Epithelial cell of proximal tubule (primary cell): ENCODE results near the gene C3orf20. TPM values are rescaled to one million over a fixed set of nuclear protein-coding genes. Genes with fewer than 3 reads are reported as not detected.

Experiments
- DNase-seq: peaks from one replicate; pipeline ENCODE4 v3.0.0-alpha.2; 2011; ENCODE audit warnings: low read depth
- H3K4me3 ChIP-seq: 2 replicates; pipeline ENCODE4 v1.5.1; 2011; ENCODE audit warnings: low read depth, mild to moderate bottlenecking, low read length
- total RNA-seq: library from RNA; depleted of rRNA; stranded (reverse); fragments of >200 nt; gene quantifications from 2 replicates; pipeline ENCODE4 v1.2.3, GENCODE V29; 2015
- TF ChIP-seq, protein P1 (sequence below): conservative IDR thresholded peaks from 2 replicates; pipeline ENCODE4 v1.5.1; 2012; ENCODE audit warnings: low read depth, mild to moderate bottlenecking, low read length

C3orf20 gene
- not detected in 2 replicates for total RNA-seq

DNA sequence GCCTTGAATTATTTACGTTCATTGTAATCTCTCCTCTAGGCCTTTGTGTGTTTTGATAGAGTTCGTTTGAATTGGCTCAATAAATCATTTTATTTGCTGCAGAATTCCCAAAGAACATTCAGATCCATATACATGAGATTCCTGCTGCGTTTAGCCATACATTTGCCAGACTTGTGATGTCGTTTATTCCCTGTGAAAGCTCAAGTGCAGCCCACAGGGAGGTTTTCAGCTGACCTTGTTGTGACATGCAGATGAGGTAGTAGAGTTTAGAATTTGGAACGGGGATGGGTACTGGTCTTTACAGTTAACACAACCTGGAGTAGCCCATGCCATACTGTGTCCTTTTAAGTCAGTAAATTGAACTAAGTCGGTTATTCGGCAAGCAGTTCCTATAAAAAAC is at the start of gene C3orf20:
Gene C3orf20, plus strand, starts transcription at position 301 of the 400 bp plus-strand sequence. CDS start 7,573 bp downstream, outside the sequence.
- TF ChIP-seq, protein P1, sequence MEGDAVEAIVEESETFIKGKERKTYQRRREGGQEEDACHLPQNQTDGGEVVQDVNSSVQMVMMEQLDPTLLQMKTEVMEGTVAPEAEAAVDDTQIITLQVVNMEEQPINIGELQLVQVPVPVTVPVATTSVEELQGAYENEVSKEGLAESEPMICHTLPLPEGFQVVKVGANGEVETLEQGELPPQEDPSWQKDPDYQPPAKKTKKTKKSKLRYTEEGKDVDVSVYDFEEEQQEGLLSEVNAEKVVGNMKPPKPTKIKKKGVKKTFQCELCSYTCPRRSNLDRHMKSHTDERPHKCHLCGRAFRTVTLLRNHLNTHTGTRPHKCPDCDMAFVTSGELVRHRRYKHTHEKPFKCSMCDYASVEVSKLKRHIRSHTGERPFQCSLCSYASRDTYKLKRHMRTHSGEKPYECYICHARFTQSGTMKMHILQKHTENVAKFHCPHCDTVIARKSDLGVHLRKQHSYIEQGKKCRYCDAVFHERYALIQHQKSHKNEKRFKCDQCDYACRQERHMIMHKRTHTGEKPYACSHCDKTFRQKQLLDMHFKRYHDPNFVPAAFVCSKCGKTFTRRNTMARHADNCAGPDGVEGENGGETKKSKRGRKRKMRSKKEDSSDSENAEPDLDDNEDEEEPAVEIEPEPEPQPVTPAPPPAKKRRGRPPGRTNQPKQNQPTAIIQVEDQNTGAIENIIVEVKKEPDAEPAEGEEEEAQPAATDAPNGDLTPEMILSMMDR, result no peak
- DNase-seq, result no peak

DNA sequence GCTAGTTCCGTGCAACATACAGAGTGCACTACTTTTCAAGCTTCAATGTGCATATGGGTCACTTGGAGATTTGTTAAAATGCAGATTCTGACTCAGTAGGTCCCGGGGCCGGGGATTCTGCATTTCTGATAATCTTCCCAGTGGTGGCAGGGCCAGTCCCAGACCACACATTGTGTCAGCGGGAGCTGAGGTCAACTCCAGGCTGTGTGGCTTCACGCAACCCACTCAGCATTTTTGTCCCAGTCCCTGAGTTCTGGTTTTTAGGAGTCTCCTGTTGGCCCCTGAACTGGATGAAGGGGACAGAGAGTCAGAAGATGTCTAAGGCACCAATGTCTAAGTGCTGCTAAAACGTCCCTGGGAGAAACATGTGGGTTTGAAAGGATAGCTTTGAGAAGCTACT is 49.5 kb upstream of the C3orf20 start:
- H3K4me3 ChIP-seq, result no peak overlapping the region
- no peak for DNase-seq
- TF ChIP-seq, protein P1, result no peak

More for the DNA sequence above, at the start of gene C3orf20:
- no peak within 1 kb of the TSS for H3K4me3 ChIP-seq

DNA sequence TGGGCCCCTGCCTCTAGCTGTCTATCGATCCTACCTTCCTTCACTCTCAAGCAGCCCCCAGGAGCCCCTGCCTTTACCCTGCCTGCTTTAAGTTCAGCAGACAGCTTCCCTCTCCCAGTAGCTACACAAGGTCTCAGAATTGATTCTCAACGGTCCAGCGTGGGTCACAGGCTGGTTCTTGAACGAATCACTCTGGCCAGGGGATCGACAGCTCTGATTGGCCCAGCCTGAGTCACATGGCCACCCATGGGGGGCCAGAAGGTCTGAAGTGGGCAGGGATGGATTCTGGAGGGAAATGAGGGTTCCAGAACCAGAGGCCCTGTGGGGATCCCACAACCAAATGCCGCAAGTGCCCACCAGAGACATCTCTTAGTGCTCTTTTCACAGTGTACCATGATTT is 47.1 kb upstream of the C3orf20 start:
- TF ChIP-seq, protein P1, result no peak
- H3K4me3 ChIP-seq, result no peak overlapping the region
- DNase-seq, result no peak

DNA sequence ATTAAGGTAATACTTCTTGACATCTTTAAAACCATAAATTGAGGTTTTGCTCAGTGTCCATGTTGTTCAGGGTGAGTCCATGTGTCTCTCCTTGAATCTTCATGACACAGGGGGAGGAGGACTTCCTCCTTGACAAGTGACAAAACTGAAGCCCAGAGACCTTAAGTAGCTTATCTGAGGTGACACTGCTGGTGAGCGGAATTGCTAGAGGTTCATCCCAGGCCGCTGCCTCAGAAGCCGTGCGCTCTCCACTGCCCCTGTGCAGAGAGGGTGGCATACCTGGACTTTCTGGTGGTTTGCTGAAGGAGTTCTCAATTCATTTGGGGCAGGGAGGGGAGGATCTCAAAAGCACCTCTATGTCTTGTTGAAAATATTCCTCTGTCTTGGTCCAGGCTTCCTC is 46.5 kb upstream of the C3orf20 start:
- H3K4me3 ChIP-seq, result no peak overlapping the region
- TF ChIP-seq, protein P1, result no peak
- DNase-seq, result no peak

DNA sequence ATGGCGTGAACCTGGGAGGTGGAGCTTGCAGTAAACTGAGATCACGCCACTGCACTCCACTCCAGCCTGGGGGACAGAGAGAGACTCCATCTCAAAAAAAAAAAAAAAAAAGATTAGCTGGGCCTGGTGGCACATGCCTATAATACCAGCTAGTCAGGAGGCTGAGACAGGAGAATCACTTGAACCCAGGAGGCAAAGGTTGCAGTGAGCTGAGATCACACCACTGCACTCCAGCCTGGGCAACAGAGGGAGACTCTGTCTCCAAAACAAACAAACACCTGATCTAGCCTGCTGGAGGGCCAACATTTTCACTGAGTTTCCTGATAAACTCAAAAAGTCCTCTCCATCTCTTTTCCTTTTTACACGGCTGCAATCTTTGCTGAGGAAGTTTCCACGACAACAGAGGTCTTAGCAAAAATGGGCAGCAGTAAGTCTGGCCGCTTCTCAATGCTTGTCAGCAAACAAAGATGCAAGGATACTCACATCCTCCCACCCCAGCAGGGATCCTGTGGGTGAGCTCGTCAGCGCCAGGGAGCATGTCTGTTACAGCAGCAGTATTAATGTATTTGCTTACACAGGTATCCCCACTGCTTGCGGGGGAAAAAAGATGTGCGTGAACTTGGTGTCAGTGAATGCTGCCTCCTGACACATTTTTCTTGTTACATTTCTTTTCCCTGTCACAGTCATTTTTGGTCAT is 44.4 kb upstream of the C3orf20 start:
- no peak overlapping the region for H3K4me3 ChIP-seq
- DNase-seq, result no peak
- TF ChIP-seq, protein P1, result no peak

DNA sequence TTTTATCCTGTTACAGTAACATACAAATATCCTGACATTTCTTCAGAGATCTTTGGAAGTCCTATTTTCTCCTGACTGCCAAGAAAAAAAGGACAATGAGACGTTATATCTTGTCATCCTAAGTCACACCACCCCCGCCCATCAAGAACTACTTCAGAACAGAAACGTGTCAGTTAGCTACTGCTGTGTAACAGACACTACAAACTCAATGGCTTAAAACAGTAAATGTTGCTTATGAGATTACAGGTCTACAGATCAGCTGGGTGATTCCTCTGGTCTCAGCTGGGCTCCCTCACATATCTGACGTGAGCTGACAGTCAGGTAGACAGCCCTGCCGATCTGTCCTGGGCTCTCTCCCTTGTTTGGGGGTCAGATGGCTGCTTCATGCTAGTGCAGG is 43.8 kb upstream of the C3orf20 start:
- no peak overlapping the region for H3K4me3 ChIP-seq
- TF ChIP-seq, protein P1, result no peak
- DNase-seq, result no peak
